H9 (cell line): ENCODE results near the gene TREML1. TPM values are rescaled to one million over a fixed set of nuclear protein-coding genes. Genes with fewer than 3 reads are reported as not detected.

Experiments
- DNase-seq: peaks from one replicate; pipeline ENCODE4 v3.0.0-alpha.2; 2017
- H2AFZ ChIP-seq: one replicate; pipeline ENCODE4 v1.6.1; 2013; ENCODE audit warnings: mild to moderate bottlenecking, low read length, control low read depth, moderate library complexity
- H2AK5ac ChIP-seq: 2 replicates; pipeline ENCODE4 v1.6.1; 2013; ENCODE audit warnings: low read length, control low read depth, mixed read lengths; ENCODE audit not compliant: insufficient read length
- H2BK120ac ChIP-seq: one replicate; pipeline ENCODE4 v1.6.1; 2013; ENCODE audit warnings: low read depth, mild to moderate bottlenecking, low read length, control low read depth, inconsistent platforms; ENCODE audit not compliant: poor library complexity, severe bottlenecking
- H2BK12ac ChIP-seq: 2 replicates; pipeline ENCODE4 v1.6.1; 2013; ENCODE audit warnings: low read length, control low read depth, mixed read lengths, low read depth; ENCODE audit not compliant: insufficient read length
- H2BK15ac ChIP-seq: 2 replicates; pipeline ENCODE4 v1.6.1; 2013; ENCODE audit warnings: low read depth, low read length, control low read depth
- H2BK20ac ChIP-seq: one replicate; pipeline ENCODE4 v1.6.1; 2013; ENCODE audit warnings: low read depth, mild to moderate bottlenecking, low read length, control low read depth, inconsistent platforms; ENCODE audit not compliant: poor library complexity, severe bottlenecking
- H2BK5ac ChIP-seq: 2 replicates; pipeline ENCODE4 v1.6.1; 2013; ENCODE audit warnings: low read length, control low read depth, mixed read lengths; ENCODE audit not compliant: insufficient read length
- H3K14ac ChIP-seq: 2 replicates; pipeline ENCODE4 v1.6.1; 2013; ENCODE audit warnings: low read length, control low read depth; ENCODE audit not compliant: insufficient read depth
- H3K18ac ChIP-seq: 2 replicates; pipeline ENCODE4 v1.6.1; 2013; ENCODE audit warnings: low read depth, mild to moderate bottlenecking, mixed read lengths, low read length, control low read depth; ENCODE audit not compliant: insufficient read length
- H3K23ac ChIP-seq: 2 replicates; pipeline ENCODE4 v1.6.1; 2013; ENCODE audit warnings: low read length, control low read depth, mixed read lengths, low read depth; ENCODE audit not compliant: insufficient read length
- H3K23me2 ChIP-seq: 2 replicates; pipeline ENCODE4 v1.6.1; 2013; ENCODE audit warnings: low read depth, mild to moderate bottlenecking, mixed read lengths, low read length, control low read depth; ENCODE audit not compliant: insufficient read length, poor library complexity, severe bottlenecking
- H3K27ac ChIP-seq: 2 replicates; pipeline ENCODE4 v1.5.1; 2013; ENCODE audit warnings: low read length, control low read depth, mixed read lengths, low read depth; ENCODE audit not compliant: insufficient read length
- H3K27me3 ChIP-seq: 2 replicates; pipeline ENCODE4 v1.6.1; 2013; ENCODE audit warnings: low read length, control low read depth, inconsistent platforms; ENCODE audit not compliant: insufficient read depth
- H3K4ac ChIP-seq: 2 replicates; pipeline ENCODE4 v1.6.1; 2013; ENCODE audit warnings: low read depth, mild to moderate bottlenecking, control low read depth, inconsistent platforms, low read length, moderate library complexity
- H3K4me1 ChIP-seq: 2 replicates; pipeline ENCODE4 v1.6.1; 2013; ENCODE audit warnings: low read length, control low read depth, inconsistent platforms; ENCODE audit not compliant: insufficient read depth
- H3K4me2 ChIP-seq: 2 replicates; pipeline ENCODE4 v1.6.1; 2013; ENCODE audit warnings: low read length, control low read depth, mixed read lengths; ENCODE audit not compliant: insufficient read length, insufficient read depth
- H3K56ac ChIP-seq: 2 replicates; pipeline ENCODE4 v1.6.1; 2013; ENCODE audit warnings: low read depth, mild to moderate bottlenecking, mixed read lengths, low read length, control low read depth; ENCODE audit not compliant: insufficient read length
- H3K79me1 ChIP-seq: 2 replicates; pipeline ENCODE4 v1.6.1; 2013; ENCODE audit warnings: low read depth, mild to moderate bottlenecking, moderate library complexity, low read length, control low read depth, inconsistent platforms; ENCODE audit not compliant: insufficient read depth, poor library complexity, severe bottlenecking
- H3K79me2 ChIP-seq: 2 replicates; pipeline ENCODE4 v1.6.1; 2013; ENCODE audit warnings: low read length, control low read depth, inconsistent platforms; ENCODE audit not compliant: insufficient read depth
- H3K9ac ChIP-seq: 2 replicates; pipeline ENCODE4 v1.6.1; 2013; ENCODE audit warnings: low read length, control low read depth, mixed read lengths; ENCODE audit not compliant: insufficient read length; ENCODE audit errors: extremely low read depth
- H3K9me3 ChIP-seq: one replicate; pipeline ENCODE4 v1.6.1; 2013; ENCODE audit warnings: low read depth, low read length, inconsistent platforms; ENCODE audit not compliant: control insufficient read depth
- H3T11ph ChIP-seq: one replicate; pipeline ENCODE4 v1.6.1; 2013; ENCODE audit warnings: mild to moderate bottlenecking, low read length, control low read depth, inconsistent platforms
- H4K20me1 ChIP-seq: one replicate; pipeline ENCODE4 v1.6.1; 2013; ENCODE audit not compliant: control insufficient read depth, insufficient read length, insufficient read depth
- H4K5ac ChIP-seq: 2 replicates; pipeline ENCODE4 v1.6.1; 2013; ENCODE audit warnings: low read depth, mild to moderate bottlenecking, mixed read lengths, low read length, control low read depth; ENCODE audit not compliant: insufficient read length
- H4K8ac ChIP-seq: replicated peaks from 2 replicates; pipeline ENCODE4 v1.6.1; 2013; ENCODE audit warnings: low read length, control low read depth, mixed read lengths, low read depth; ENCODE audit not compliant: insufficient read length
- H4K91ac ChIP-seq: 2 replicates; pipeline ENCODE4 v1.6.1; 2013; ENCODE audit warnings: low read depth, mild to moderate bottlenecking, moderate library complexity, mixed read lengths, low read length, control low read depth; ENCODE audit not compliant: insufficient read length
- H3K27ac Mint-ChIP-seq, 3 experiments: 2 replicates in 2 of 3; 3 replicates in 1 of 3; pipeline ENCODE4 v1.8.0; 2020 to 2021; ENCODE audit warnings: mixed read lengths in 3 of 3, mild to moderate bottlenecking in 1 of 3, moderate library complexity in 1 of 3
- H3K27me3 Mint-ChIP-seq: 2 replicates; pipeline ENCODE4 v1.8.0; 2021; ENCODE audit warnings: low read depth, mild to moderate bottlenecking, moderate library complexity, mixed read lengths
- H3K36me3 Mint-ChIP-seq, 3 experiments: 2 replicates in 2 of 3; 3 replicates in 1 of 3; pipeline ENCODE4 v1.8.0; 2020 to 2021; ENCODE audit warnings: low read depth in 3 of 3, mixed read lengths in 3 of 3; ENCODE audit not compliant: insufficient read depth in 1 of 3
- H3K4me1 Mint-ChIP-seq, 2 experiments: 2 replicates each; pipeline ENCODE4 v1.8.0; 2020; ENCODE audit warnings: mixed read lengths in 2 of 2
- H3K4me3 Mint-ChIP-seq, 2 experiments: 2 replicates in 1 of 2; 3 replicates in 1 of 2; pipeline ENCODE4 v1.8.0; 2020 to 2021; ENCODE audit warnings: mild to moderate bottlenecking in 2 of 2, mixed read lengths in 2 of 2, moderate library complexity in 1 of 2
- H3K9me3 Mint-ChIP-seq, 2 experiments: 2 replicates in 1 of 2; 3 replicates in 1 of 2; pipeline ENCODE4 v1.8.0; 2020; ENCODE audit warnings: mild to moderate bottlenecking in 2 of 2, mixed read lengths in 2 of 2, moderate library complexity in 1 of 2
- CTCF ChIP-seq: fragments of 200-600 bp; sonication (generic); conservative IDR thresholded peaks from 3 replicates; pipeline ENCODE4 v1.8.0; 2021; ENCODE audit warnings: antibody characterized with exemption, mild to moderate bottlenecking
- total RNA-seq: library from RNA; stranded (reverse); gene quantifications from 2 replicates; pipeline ENCODE4 v1.2.1, GENCODE V29; 2021

Gene TREML1
- total RNA-seq, 1 experiment from 2014 or later = not detected

GRCh38 chr6:41136911-41137310, 17.2 kb downstream of the TREML1 start:
- no peak for DNase-seq
- H3K4me2 ChIP-seq = no peak overlapping the region
- Mint-ChIP-seq H3K27ac (no peak overlapping the region), H3K9me3 (no peaks in the 10 kb centered on the region), H3K4me3 (no peak overlapping the region), H3K4me1 (peaks cover 3 to 9% of the 10 kb centered on the region in 2 experiments; a peak in 3 of 4 replicates), H3K27me3 (no peaks in the 10 kb centered on the region), H3K36me3 (no peaks in the 10 kb centered on the region; a peak in 1 of 7 replicates)
- H3K9me3 ChIP-seq = no peaks in the 10 kb centered on the region
- no peak overlapping the region for H2AFZ ChIP-seq
- no peak overlapping the region for H4K91ac ChIP-seq
- H3K27ac ChIP-seq = no peak overlapping the region
- H3K14ac ChIP-seq = no peak overlapping the region
- no peak for TF ChIP-seq CTCF
- H3K56ac ChIP-seq = no peak overlapping the region
- no peaks in the 10 kb centered on the region for H4K20me1 ChIP-seq
- no peak overlapping the region for H2BK120ac ChIP-seq
- no peaks in the 10 kb centered on the region for H3K79me1 ChIP-seq
- no peaks in the 10 kb centered on the region for H3K79me2 ChIP-seq
- H3T11ph ChIP-seq = no peak overlapping the region
- no peak overlapping the region for H3K18ac ChIP-seq
- peaks cover 3% of the 10 kb centered on the region for H3K23me2 ChIP-seq
- no peak overlapping the region for H3K23ac ChIP-seq
- H2BK12ac ChIP-seq = no peak overlapping the region
- no peak overlapping the region for H2BK5ac ChIP-seq
- H2BK20ac ChIP-seq = no peak overlapping the region
- H2BK15ac ChIP-seq = no peak overlapping the region
- no peak overlapping the region for H4K5ac ChIP-seq
- no peak overlapping the region for H2AK5ac ChIP-seq
- no peak overlapping the region for H4K8ac ChIP-seq
- no peak overlapping the region for H3K9ac ChIP-seq
- no peak overlapping the region for H3K4ac ChIP-seq
- H3K4me1 ChIP-seq = no peaks in the 10 kb centered on the region
- H3K27me3 ChIP-seq = no peaks in the 10 kb centered on the region
